Cardiac muscle cell (in vitro differentiated cells and primary cell): Measurements from ENCODE around the gene BMPER. TPM values are rescaled to one million over a fixed set of nuclear protein-coding genes. Genes with fewer than 3 reads are reported as not detected.

Experiments used
- DNase-seq, 2 donors: peaks; one replicate each; pipeline versions ENCODE4 v3.0.0 to v3.0.0-alpha.2; 2010 to 2017; ENCODE audit warnings: low read depth in 1 of 2, low spot score in 1 of 2
- H3K27ac ChIP-seq: fragments of 200-600 bp; sonication (generic); 2 replicates; pipeline ENCODE4 v1.5.1; 2016
- H3K27me3 ChIP-seq: fragments of 200-600 bp; sonication (generic); 2 replicates; pipeline ENCODE4 v1.6.0; 2016; ENCODE audit warnings: control low read depth
- H3K36me3 ChIP-seq: fragments of 200-600 bp; sonication (generic); 2 replicates; pipeline ENCODE4 v1.5.1; 2016; ENCODE audit warnings: control low read depth
- H3K4me1 ChIP-seq: fragments of 200-600 bp; sonication (generic); 2 replicates; pipeline ENCODE4 v1.8.1; 2017; ENCODE audit warnings: low read depth, mild to moderate bottlenecking, mixed run types
- H3K4me3 ChIP-seq: fragments of 200-600 bp; sonication (generic); 2 replicates; pipeline ENCODE4 v1.5.1; 2016; ENCODE audit warnings: mild to moderate bottlenecking
- H3K9me3 ChIP-seq: fragments of 200-600 bp; sonication (generic); 2 replicates; pipeline ENCODE4 v1.5.1; 2017; ENCODE audit warnings: low read depth, mild to moderate bottlenecking, control low read depth
- CTCF ChIP-seq: IDR thresholded peaks from 2 replicates; pipeline ENCODE4 v1.5.1; 2012; ENCODE audit warnings: low read depth, mild to moderate bottlenecking, low read length
- polyA plus RNA-seq: library from polyadenylated mRNA; unstranded; fragments of >200 nt; fragmentation: Nextera tagmentation; extraction: Ambion mirVana; gene quantifications from 2 replicates; pipeline ENCODE4 v1.2.1, GENCODE V29; 2016
- total RNA-seq: library from RNA; depleted of rRNA; stranded (reverse); fragments of >200 nt; gene quantifications from 2 replicates; pipeline ENCODE4 v1.2.3, GENCODE V29; 2016

BMPER gene
- total and polyA plus RNA-seq, 2 experiments from 2014 or later = 53.6 to 138 TPM

- no peak for TF ChIP-seq CTCF
Measured at GRCh38 chr7:33883671-33883965, 21.7 kb upstream of the BMPER start.

GRCh38 chr7:33885290-33886148 lies 19.8 kb upstream of the BMPER start:
- H3K9me3 ChIP-seq = no peaks in the 10 kb centered on the region
- H3K4me3 ChIP-seq = no peak overlapping the region
- H3K27ac ChIP-seq = no peak overlapping the region
- H3K4me1 ChIP-seq = peaks cover 36% of the 10 kb centered on the region
- no peaks in the 10 kb centered on the region for H3K36me3 ChIP-seq
- DNase-seq = no peak
- no peak for TF ChIP-seq CTCF
- no peaks in the 10 kb centered on the region for H3K27me3 ChIP-seq

More at GRCh38 chr7:33883671-33883965, 21.7 kb upstream of the BMPER start:
- Histone ChIP-seq H3K36me3 (no peaks in the 10 kb centered on the region), H3K27ac (no peak overlapping the region), H3K27me3 (no peaks in the 10 kb centered on the region), H3K4me3 (no peak overlapping the region), H3K9me3 (no peaks in the 10 kb centered on the region), H3K4me1 (peaks cover 31% of the 10 kb centered on the region)
- DNase-seq = no peak

GRCh38 chr7:33886149-33886623 lies 19.2 kb upstream of the BMPER start:
- Histone ChIP-seq H3K36me3 (no peaks in the 10 kb centered on the region), H3K4me3 (no peak overlapping the region), H3K27ac (no peak overlapping the region), H3K27me3 (no peaks in the 10 kb centered on the region), H3K9me3 (no peaks in the 10 kb centered on the region), H3K4me1 (peaks cover 36% of the 10 kb centered on the region)
- DNase-seq = peak in 1 of 2 donors; percentile 74
- peak; percentile 48 for TF ChIP-seq CTCF

- no peaks in the 10 kb centered on the region for H3K36me3 ChIP-seq
- peaks cover 33% of the 10 kb centered on the region for H3K4me1 ChIP-seq
- H3K27me3 ChIP-seq = no peaks in the 10 kb centered on the region
- no peak overlapping the region for H3K4me3 ChIP-seq
- H3K9me3 ChIP-seq = no peaks in the 10 kb centered on the region
- TF ChIP-seq CTCF = no peak
- DNase-seq = no peak
- peak overlapping the region; percentile 80 for H3K27ac ChIP-seq
Measured at GRCh38 chr7:33887266-33887975, 17.9 kb upstream of the BMPER start.

- Histone ChIP-seq H3K4me3 (no peak overlapping the region), H3K4me1 (peaks cover 30% of the 10 kb centered on the region), H3K27ac (peak overlapping the region; percentile 80), H3K27me3 (no peaks in the 10 kb centered on the region), H3K9me3 (no peaks in the 10 kb centered on the region), H3K36me3 (no peaks in the 10 kb centered on the region)
- DNase-seq = no peak
- no peak for TF ChIP-seq CTCF
Measured at GRCh38 chr7:33888166-33888565, 17.2 kb upstream of the BMPER start.
